Ectodermal cell (in vitro differentiated cells): Measurements from ENCODE around the gene AFAP1L2.

Source experiments
- H3K27ac ChIP-seq: 2 replicates; pipeline ENCODE4 v1.7.0; 2013; ENCODE audit warnings: mild to moderate bottlenecking, low read depth, low read length; ENCODE audit not compliant: insufficient read depth, poor library complexity, severe bottlenecking
- H3K27me3 ChIP-seq: 2 replicates; pipeline ENCODE4 v1.7.0; 2013; ENCODE audit warnings: mild to moderate bottlenecking, low read length; ENCODE audit not compliant: insufficient read depth, control insufficient read depth, poor library complexity, severe bottlenecking
- H3K36me3 ChIP-seq: one replicate; pipeline ENCODE4 v1.7.0; 2013; ENCODE audit warnings: low read length; ENCODE audit not compliant: control insufficient read depth, insufficient read depth
- H3K4me1 ChIP-seq: one replicate; pipeline ENCODE4 v1.7.0; 2013; ENCODE audit warnings: low read length; ENCODE audit not compliant: control insufficient read depth, insufficient read depth
- H3K4me3 ChIP-seq: 2 replicates; pipeline ENCODE4 v1.7.0; 2013; ENCODE audit warnings: low read depth, low read length, control low read depth; ENCODE audit not compliant: insufficient read depth
- H3K9me3 ChIP-seq: 2 replicates; pipeline ENCODE4 v1.7.0; 2013; ENCODE audit warnings: mild to moderate bottlenecking, low read length, moderate library complexity; ENCODE audit not compliant: control insufficient read depth
- WGBS, 2 experiments: methylation state at CpG; one replicate each; pipeline ENCODE4 v1.1.7; 2013; ENCODE audit warnings: missing lambda C conversion rate in 2 of 2; 5-methylcytosine and 5-hydroxymethylcytosine counted together

The AFAP1L2 gene

DNA sequence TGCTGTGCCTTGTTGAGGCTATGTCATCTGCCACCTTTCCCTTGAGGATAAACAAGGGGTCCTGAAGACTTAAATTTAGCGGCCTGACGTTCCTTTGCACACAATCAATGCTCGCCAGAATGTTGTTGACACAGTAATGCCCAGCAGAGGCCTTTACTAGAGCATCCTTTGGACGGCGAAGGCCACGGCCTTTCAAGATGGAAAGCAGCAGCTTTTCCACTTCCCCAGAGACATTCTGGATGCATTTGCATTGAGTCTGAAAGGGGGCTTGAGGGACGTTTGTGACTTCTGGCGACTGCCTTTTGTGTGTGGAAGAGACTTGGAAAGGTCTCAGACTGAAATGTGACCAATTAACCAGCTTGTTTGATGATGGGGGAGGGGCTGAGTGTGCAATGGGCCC lies 112.8 kb downstream of the AFAP1L2 start:
- H3K36me3 ChIP-seq: peaks cover 4% of the 10 kb centered on the region
- H3K9me3 ChIP-seq: no peaks in the 10 kb centered on the region
- H3K4me1 ChIP-seq: no peaks in the 10 kb centered on the region
- H3K4me3 ChIP-seq: no peak overlapping the region
- H3K27me3 ChIP-seq: no peaks in the 10 kb centered on the region
- WGBS, 2 experiments: 91 to 94% methylated on average over 8 of the region's 8 CpGs
- no peak overlapping the region for H3K27ac ChIP-seq

DNA sequence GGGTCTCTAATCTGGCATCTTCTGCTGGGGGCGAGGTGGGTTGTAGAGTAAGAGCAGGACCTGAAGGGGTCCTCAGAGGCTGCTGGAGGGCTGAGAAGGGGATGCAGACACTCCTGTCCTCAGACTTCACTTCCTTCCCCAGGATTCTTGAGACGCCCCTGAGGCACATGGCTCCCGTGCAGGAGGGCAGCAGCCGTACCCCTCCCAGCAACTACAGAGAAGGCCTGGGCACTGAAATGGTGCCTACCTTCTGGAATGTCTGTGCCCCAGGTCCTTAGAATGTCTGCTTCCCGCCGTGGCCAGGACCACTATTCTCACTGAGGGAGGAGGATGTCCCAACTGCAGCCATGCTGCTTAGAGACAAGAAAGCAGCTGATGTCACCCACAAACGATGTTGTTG lies 113.2 kb downstream of the AFAP1L2 start:
- H3K4me3 ChIP-seq: no peak overlapping the region
- no peak overlapping the region for H3K27ac ChIP-seq
- peaks cover 4% of the 10 kb centered on the region for H3K36me3 ChIP-seq
- H3K4me1 ChIP-seq: no peaks in the 10 kb centered on the region
- H3K27me3 ChIP-seq: no peaks in the 10 kb centered on the region
- 90 to 91% methylated on average over 7 of the region's 7 CpGs for WGBS, 2 experiments
- no peaks in the 10 kb centered on the region for H3K9me3 ChIP-seq

DNA sequence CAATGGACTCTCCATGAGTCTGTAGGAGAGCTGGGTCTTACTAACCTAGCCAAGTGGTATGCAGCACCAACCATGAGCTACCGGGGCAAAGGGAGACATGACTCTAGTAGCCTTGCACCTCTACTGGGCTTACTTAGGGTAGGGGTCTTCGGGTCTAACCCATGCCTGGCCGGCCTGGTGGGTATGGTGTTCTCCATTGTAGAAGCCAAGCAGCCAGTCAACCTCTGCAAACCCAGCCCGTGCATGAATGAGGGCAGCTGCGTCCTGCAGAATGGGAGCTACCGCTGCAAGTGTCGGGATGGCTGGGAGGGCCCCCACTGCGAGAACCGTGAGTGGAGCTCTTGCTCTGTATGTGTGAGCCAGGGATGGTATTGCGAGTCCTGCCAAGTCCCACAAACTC lies 114.3 kb downstream of the AFAP1L2 start:
- no peaks in the 10 kb centered on the region for H3K27me3 ChIP-seq
- no peak overlapping the region for H3K4me3 ChIP-seq
- no peaks in the 10 kb centered on the region for H3K36me3 ChIP-seq
- H3K4me1 ChIP-seq: no peaks in the 10 kb centered on the region
- 96% methylated on average over 10 of the region's 10 CpGs for WGBS, 2 experiments
- no peaks in the 10 kb centered on the region for H3K9me3 ChIP-seq
- no peak overlapping the region for H3K27ac ChIP-seq

DNA sequence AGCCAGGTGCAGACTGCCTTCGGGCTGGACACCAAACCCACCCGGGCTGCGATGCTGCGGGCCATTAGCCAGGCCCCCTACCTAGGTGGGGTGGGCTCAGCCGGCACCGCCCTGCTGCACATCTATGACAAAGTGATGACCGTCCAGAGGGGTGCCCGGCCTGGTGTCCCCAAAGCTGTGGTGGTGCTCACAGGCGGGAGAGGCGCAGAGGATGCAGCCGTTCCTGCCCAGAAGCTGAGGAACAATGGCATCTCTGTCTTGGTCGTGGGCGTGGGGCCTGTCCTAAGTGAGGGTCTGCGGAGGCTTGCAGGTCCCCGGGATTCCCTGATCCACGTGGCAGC lies 115.2 kb downstream of the AFAP1L2 start:
- Histone ChIP-seq H3K9me3 (no peaks in the 10 kb centered on the region), H3K4me1 (no peaks in the 10 kb centered on the region), H3K36me3 (no peaks in the 10 kb centered on the region), H3K27me3 (no peaks in the 10 kb centered on the region), H3K4me3 (no peak overlapping the region), H3K27ac (no peak overlapping the region)
- 95 to 96% methylated on average over 16 of the region's 16 CpGs for WGBS, 2 experiments

DNA sequence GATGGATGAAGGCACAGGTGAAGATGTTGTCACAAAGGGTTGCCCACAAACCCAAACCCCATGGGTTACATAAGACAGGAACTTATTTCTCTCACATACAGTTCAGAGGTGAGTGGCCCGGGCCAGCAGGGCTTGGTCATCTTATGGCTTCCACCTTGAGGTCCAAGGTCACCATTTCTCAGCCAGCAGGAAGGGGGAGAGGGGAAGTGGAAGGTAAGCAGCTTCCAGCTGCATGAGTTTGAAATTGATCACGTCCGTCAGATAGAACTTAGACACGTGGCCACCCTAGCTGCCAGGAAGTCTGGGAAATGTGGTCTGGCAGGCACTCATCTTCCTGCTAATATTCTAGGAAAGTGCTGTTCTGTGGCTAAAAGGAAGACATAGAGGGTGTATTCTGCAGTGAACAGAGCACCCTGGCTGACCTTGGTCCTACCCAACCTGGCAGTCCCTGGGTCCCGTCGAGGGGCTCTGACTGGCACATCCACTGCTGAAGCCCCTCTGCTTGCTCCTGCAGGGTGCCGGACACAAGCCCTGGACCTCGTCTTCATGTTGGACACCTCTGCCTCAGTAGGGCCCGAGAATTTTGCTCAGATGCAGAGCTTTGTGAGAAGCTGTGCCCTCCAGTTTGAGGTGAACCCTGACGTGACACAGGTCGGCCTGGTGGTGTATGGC lies 115.7 kb downstream of the AFAP1L2 start:
- no peaks in the 10 kb centered on the region for H3K4me1 ChIP-seq
- H3K27ac ChIP-seq: no peak overlapping the region
- H3K9me3 ChIP-seq: no peaks in the 10 kb centered on the region
- H3K4me3 ChIP-seq: no peak overlapping the region
- 93 to 95% methylated on average over 11 of the region's 11 CpGs for WGBS, 2 experiments
- H3K36me3 ChIP-seq: no peaks in the 10 kb centered on the region
- H3K27me3 ChIP-seq: no peaks in the 10 kb centered on the region

DNA sequence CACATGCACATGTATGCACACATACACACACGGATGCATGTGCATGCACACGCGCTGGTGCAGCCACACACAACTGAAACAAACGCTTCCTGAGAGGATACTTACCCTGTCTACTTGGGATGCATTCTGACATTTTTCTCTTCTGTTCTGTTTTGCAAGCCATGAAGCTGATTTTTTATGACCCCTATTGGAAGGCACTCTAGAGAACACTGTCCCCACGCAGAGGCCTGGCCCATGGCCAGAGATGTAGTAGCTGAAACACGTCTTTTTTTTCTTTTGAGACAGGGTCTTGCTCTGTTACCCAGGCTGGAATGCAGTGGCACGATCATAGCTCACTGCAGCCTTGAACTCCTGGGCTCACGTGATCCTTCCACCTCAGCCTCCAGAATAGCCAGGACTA lies 117.4 kb downstream of the AFAP1L2 start:
- H3K4me3 ChIP-seq: no peak overlapping the region
- no peaks in the 10 kb centered on the region for H3K36me3 ChIP-seq
- 92 to 94% methylated on average over 8 of the region's 8 CpGs for WGBS, 2 experiments
- no peaks in the 10 kb centered on the region for H3K4me1 ChIP-seq
- no peaks in the 10 kb centered on the region for H3K27me3 ChIP-seq
- H3K9me3 ChIP-seq: no peaks in the 10 kb centered on the region
- H3K27ac ChIP-seq: no peak overlapping the region

DNA sequence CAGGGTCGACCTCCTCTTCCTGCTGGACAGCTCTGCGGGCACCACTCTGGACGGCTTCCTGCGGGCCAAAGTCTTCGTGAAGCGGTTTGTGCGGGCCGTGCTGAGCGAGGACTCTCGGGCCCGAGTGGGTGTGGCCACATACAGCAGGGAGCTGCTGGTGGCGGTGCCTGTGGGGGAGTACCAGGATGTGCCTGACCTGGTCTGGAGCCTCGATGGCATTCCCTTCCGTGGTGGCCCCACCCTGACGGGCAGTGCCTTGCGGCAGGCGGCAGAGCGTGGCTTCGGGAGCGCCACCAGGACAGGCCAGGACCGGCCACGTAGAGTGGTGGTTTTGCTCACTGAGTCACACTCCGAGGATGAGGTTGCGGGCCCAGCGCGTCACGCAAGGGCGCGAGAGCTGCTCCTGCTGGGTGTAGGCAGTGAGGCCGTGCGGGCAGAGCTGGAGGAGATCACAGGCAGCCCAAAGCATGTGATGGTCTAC lies 118.3 kb downstream of the AFAP1L2 start:
- Histone ChIP-seq H3K4me3 (no peak overlapping the region), H3K4me1 (no peaks in the 10 kb centered on the region), H3K27me3 (no peaks in the 10 kb centered on the region), H3K36me3 (no peaks in the 10 kb centered on the region), H3K9me3 (no peaks in the 10 kb centered on the region), H3K27ac (no peak overlapping the region)
- 91 to 93% methylated on average over 31 of the region's 31 CpGs for WGBS, 2 experiments

DNA sequence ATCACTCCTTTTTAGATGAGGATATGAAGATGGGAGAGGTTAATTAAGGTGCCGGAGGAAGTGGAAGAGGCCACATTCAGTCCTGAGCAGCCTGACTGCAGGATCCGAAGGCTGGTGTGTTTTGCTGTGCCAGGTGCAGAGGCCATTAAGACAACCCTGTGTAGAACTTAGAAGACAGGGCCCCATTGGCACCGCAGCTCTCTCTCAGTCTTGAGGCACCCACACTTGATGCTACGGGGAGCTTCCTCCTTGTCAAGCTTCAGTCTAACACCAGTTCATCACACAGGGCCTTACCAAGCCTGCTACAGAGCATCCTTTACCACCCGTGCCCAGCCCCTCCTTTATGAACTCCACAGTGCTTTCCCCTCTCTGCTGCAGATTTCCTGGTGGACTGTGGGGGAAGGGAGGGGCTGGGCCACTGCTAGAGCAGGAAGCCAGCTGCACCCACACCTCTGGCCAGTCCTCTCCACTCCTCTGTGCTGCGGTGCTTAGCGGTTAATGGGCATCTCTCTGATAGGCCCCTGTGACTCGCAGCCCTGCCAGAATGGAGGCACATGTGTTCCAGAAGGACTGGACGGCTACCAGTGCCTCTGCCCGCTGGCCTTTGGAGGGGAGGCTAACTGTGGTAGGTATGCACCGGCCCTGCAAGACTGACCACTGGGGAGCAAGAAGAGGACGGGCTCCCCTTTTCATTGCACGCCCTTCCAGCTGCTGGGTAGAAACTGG lies 119.8 kb downstream of the AFAP1L2 start:
- no peak overlapping the region for H3K27ac ChIP-seq
- no peaks in the 10 kb centered on the region for H3K27me3 ChIP-seq
- no peaks in the 10 kb centered on the region for H3K36me3 ChIP-seq
- no peaks in the 10 kb centered on the region for H3K9me3 ChIP-seq
- H3K4me1 ChIP-seq: no peaks in the 10 kb centered on the region
- H3K4me3 ChIP-seq: no peak overlapping the region
- 94 to 95% methylated on average over 13 of the region's 13 CpGs for WGBS, 2 experiments

DNA sequence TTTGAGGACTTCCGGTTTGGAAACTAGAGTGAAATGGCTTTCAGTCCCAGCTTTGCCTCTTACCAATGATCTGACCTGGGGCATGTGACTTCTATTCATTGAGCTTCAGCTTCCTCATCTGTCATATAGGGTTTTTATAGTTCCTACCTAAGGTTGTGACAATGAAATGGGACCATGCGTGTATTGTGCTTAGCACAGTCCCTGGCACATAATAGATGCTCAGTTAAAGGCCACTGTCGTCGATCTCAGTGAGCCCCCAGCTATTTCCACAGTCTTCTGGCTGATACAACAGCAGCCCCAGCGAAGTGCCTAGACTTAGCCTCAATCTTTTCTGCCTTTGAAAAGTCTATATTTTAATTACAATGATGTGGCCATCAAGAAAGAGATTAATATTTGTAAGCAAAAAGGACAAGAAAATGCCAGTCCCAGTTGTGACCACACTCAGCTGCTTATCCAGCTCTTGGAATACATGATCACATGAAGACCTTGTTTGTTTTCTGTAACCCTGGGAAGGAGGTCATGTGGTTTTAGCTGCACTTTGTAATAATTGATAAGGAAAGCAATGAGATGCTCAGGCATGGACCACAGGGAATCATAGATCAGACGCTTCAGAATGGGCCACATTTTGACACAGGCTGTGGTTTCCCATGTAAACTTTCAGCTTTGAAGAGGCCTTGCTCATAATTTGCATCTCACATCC lies 120.6 kb downstream of the AFAP1L2 start:
- no peaks in the 10 kb centered on the region for H3K4me1 ChIP-seq

DNA sequence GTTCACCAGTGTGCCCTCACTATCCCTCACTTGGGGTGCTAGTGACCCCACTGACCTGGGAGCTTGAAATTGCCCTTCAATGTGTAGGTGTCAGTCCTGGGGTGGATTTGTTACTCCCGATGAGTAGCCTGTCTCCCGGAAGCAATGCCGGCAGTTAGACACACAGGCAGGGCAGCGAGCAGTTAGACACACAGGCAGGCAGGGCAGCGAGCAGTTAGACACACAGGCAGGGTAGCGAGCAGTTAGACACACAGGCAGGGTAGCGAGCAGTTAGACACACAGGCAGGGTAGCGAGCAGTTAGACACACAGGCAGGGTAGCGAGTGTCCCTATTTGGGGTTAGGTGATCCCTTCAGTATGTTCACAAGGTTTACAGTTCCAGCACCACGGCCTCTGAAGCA lies 121.2 kb downstream of the AFAP1L2 start:
- Histone ChIP-seq H3K4me3 (no peak overlapping the region), H3K9me3 (no peaks in the 10 kb centered on the region), H3K27ac (no peak overlapping the region), H3K36me3 (no peaks in the 10 kb centered on the region), H3K4me1 (no peaks in the 10 kb centered on the region), H3K27me3 (no peaks in the 10 kb centered on the region)
- 94 to 96% methylated on average over 10 of the region's 10 CpGs for WGBS, 2 experiments

More for the DNA sequence above, 120.6 kb downstream of the AFAP1L2 start:
- no peak overlapping the region for H3K4me3 ChIP-seq
- 91 to 94% methylated on average over 6 of the region's 6 CpGs for WGBS, 2 experiments
- H3K27ac ChIP-seq: no peak overlapping the region
- H3K9me3 ChIP-seq: no peaks in the 10 kb centered on the region
- no peaks in the 10 kb centered on the region for H3K27me3 ChIP-seq
- H3K36me3 ChIP-seq: no peaks in the 10 kb centered on the region
